GM18519 (cell line): ENCODE data around the gene DYNLRB1.

Source experiments
- ATAC-seq: cut with Tn5 transposase; IDR thresholded peaks from one replicate; pipeline ENCODE4 v1.9.1; 2021; ENCODE audit warnings: mild to moderate bottlenecking, moderate library complexity; ENCODE audit not compliant: unreplicated experiment, low FRiP score

Gene DYNLRB1

GRCh38 chr20:34532320-34532719 is 16.1 kb downstream of the DYNLRB1 start:
- no peak for ATAC-seq

- no peak for ATAC-seq
Measured at GRCh38 chr20:34532756-34533155, 16.5 kb downstream of the DYNLRB1 start.

- ATAC-seq = no peak
Measured at GRCh38 chr20:34534391-34535165, 18.4 kb downstream of the DYNLRB1 start.

- ATAC-seq = no peak
Measured at GRCh38 chr20:34535301-34535840, 19.1 kb downstream of the DYNLRB1 start.

- ATAC-seq = no peak
Measured at GRCh38 chr20:34535857-34536256, 19.6 kb downstream of the DYNLRB1 start.

- no peak for ATAC-seq
Measured at GRCh38 chr20:34536798-34537394, 20.7 kb downstream of the DYNLRB1 start.

- ATAC-seq = no peak
Measured at GRCh38 chr20:34537651-34538050, 21.4 kb downstream of the DYNLRB1 start.

GRCh38 chr20:34538671-34539123 is 22.5 kb downstream of the DYNLRB1 start:
- no peak for ATAC-seq

GRCh38 chr20:34539756-34540155 is 23.5 kb downstream of the DYNLRB1 start:
- no peak for ATAC-seq

- ATAC-seq = no peak
Measured at GRCh38 chr20:34540596-34541263, 24.5 kb downstream of the DYNLRB1 start.

GRCh38 chr20:34541264-34541901 is 25.2 kb downstream of the DYNLRB1 start:
- no peak for ATAC-seq

GRCh38 chr20:34541917-34542316 is 25.7 kb downstream of the DYNLRB1 start:
- no peak for ATAC-seq

- ATAC-seq = no peak
Measured at GRCh38 chr20:34542439-34542838, 26.2 kb downstream of the DYNLRB1 start.

- no peak for ATAC-seq
Measured at GRCh38 chr20:34543463-34544056, 27.3 kb downstream of the DYNLRB1 start.

GRCh38 chr20:34544109-34544796 is 28.0 kb downstream of the DYNLRB1 start:
- no peak for ATAC-seq

- no peak for ATAC-seq
Measured at GRCh38 chr20:34546751-34547181, 30.5 kb downstream of the DYNLRB1 start.

GRCh38 chr20:34547844-34548613 is 31.8 kb downstream of the DYNLRB1 start:
- no peak for ATAC-seq

GRCh38 chr20:34549291-34549928 is 33.2 kb downstream of the DYNLRB1 start:
- ATAC-seq = no peak

- no peak for ATAC-seq
Measured at GRCh38 chr20:34549929-34550305, 33.7 kb downstream of the DYNLRB1 start.
